Prostate gland (tissue), 2 donors: Measurements from ENCODE around the gene TPD52L2.

Experiments
- CTCF ChIP-seq, 4 experiments: fragments of 200-600 bp in 2 of 4; fragments of 450-650 bp in 2 of 4; sonication (generic) in 2 of 4; IDR thresholded peaks; 1 replicate in 3 of 4; 2 replicates in 1 of 4; pipeline ENCODE4 v1.5.1; 2016 to 2019; ENCODE audit warnings: antibody characterized with exemption in 4 of 4, mild to moderate bottlenecking in 2 of 4, moderate library complexity in 2 of 4
- POLR2A ChIP-seq: fragments of 450-650 bp; IDR thresholded peaks from one replicate; pipeline ENCODE4 v1.6.1; 2016; ENCODE audit warnings: antibody characterized with exemption, mild to moderate bottlenecking
- POLR2AphosphoS5 ChIP-seq: sonication (generic); formaldehyde crosslinking; IDR thresholded peaks from one replicate; pipeline ENCODE4 v1.6.1; 2017; ENCODE audit warnings: antibody characterized with exemption

GRCh38 chr20:63878899-63879663 is 14.0 kb downstream of the TPD52L2 start:
- TF ChIP-seq CTCF (IDR thresholded peaks at IDR 0.05) (no peak), POLR2A (no peak), POLR2AphosphoS5 (no peak)
